ENCODE results near the gene EPGN. TPM values are rescaled to one million over a fixed set of nuclear protein-coding genes. Genes with fewer than 3 reads are reported as not detected.
"Not testable (repeated sequence)": the region's sequence is repeated elsewhere in the genome, so short reads cannot be mapped to it uniquely, and the experiment has no call there.

Gene EPGN
- total RNA-seq, 4 donors from 2014 or later, result 4.0 to 27.9 (median 16.9) TPM

DNA sequence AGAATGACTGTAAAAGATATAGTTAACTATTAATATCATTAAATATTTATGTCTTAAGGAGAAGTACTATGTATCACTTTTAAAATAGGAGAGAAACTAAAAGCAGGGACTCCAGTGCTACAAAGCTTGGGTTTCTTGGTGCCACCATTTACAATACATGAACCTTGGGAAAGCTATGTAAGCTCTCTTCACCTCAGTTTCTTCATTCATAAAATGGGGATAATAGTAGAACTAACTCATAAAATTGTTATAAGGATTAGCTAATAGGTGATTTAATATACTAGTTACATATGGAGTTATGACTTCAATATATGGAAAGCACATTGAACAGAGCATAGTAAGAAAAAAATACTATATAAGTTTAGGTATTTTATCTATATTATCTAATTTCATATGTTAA is 23.7 kb downstream of the EPGN start:
- no peak for DNase-seq (ENCODE audit: low spot score in 2 of 2)
- no peak overlapping the region for H3K4me3 ChIP-seq (ENCODE audit: low read depth, poor library complexity, severe bottlenecking)
- intact Hi-C loops (cut with DNase I; ENCODE audit: low total_unique reads), result no loop called here
- TF ChIP-seq POLR2A (IDR thresholded peaks at IDR 0.05), result no peak
- TF ChIP-seq, protein P1, sequence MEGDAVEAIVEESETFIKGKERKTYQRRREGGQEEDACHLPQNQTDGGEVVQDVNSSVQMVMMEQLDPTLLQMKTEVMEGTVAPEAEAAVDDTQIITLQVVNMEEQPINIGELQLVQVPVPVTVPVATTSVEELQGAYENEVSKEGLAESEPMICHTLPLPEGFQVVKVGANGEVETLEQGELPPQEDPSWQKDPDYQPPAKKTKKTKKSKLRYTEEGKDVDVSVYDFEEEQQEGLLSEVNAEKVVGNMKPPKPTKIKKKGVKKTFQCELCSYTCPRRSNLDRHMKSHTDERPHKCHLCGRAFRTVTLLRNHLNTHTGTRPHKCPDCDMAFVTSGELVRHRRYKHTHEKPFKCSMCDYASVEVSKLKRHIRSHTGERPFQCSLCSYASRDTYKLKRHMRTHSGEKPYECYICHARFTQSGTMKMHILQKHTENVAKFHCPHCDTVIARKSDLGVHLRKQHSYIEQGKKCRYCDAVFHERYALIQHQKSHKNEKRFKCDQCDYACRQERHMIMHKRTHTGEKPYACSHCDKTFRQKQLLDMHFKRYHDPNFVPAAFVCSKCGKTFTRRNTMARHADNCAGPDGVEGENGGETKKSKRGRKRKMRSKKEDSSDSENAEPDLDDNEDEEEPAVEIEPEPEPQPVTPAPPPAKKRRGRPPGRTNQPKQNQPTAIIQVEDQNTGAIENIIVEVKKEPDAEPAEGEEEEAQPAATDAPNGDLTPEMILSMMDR (IDR thresholded peaks at IDR 0.05), result no peak

DNA sequence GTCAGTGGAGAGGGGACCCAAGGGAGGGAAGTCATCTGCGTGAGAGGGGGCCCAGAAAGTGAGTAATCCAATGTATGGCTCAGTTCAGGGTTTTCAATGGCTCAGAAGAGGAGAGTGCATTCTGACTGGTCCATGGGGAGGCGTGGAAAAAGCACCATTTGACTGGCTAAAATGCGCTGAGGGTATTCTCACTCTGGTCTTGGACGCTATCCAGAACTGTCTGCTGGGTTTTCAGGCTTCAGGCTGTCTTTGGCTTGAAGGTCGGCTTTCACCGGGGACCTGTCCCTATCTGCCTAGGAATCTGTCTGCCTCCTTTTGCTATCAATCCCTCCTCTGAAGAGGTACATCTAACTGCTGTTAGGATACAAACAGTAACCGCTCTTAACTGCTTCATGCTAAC is 26.4 kb downstream of the EPGN start:
- H3K4me3 ChIP-seq (ENCODE audit: low read depth, poor library complexity, severe bottlenecking), result no peak overlapping the region
- intact Hi-C loops (cut with DNase I; ENCODE audit: low total_unique reads), result no loop called here
- 84 to 92% methylated on average over 7 of the region's 7 CpGs for WGBS, 2 donors
- TF ChIP-seq POLR2A (IDR thresholded peaks at IDR 0.05), result no peak
- TF ChIP-seq, protein P1 (IDR thresholded peaks at IDR 0.05), result no peak
- no peak for DNase-seq (ENCODE audit: low spot score in 2 of 2)

DNA sequence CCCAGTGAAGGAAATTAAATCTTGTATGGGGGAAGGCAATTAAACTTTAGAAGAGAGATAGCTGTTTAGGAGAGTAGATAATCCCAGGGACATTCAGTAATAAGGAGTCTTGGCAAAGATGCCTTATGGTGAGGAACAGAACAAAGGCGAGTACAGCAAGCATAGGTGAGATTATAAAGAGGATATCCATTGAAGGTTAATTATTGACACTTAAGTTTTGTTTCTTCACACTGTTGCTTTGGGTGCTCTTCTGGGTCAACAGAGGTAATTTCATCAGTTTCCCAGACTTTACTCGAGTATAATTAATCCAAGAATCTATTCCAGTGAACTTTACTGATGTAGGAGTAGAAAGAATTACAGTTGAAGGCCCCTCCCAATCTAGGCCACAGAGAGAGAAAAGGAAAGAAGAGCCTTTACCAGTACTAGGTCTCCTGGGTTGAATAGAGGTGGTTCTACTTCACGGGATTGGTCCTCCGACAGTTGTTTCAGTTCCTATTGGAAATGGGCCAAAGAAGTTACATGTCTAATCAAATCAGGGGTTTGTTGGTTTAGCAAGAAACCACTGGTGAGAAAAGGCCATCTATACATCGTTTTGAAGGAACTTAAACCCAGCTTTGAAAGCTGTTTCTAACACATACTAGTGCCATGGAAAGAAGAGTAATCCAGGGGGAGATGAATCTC is 27.2 kb downstream of the EPGN start:
- H3K4me3 ChIP-seq (ENCODE audit: low read depth, poor library complexity, severe bottlenecking), result no peak overlapping the region
- WGBS, 2 donors, result 80 to 84% methylated on average over 5 of the region's 5 CpGs
- intact Hi-C loops (cut with DNase I; ENCODE audit: low total_unique reads), result no loop called here
- no peak for DNase-seq (ENCODE audit: low spot score in 2 of 2)
- no peak for TF ChIP-seq POLR2A (IDR thresholded peaks at IDR 0.05)
- TF ChIP-seq, protein P1 (IDR thresholded peaks at IDR 0.05), result no peak

DNA sequence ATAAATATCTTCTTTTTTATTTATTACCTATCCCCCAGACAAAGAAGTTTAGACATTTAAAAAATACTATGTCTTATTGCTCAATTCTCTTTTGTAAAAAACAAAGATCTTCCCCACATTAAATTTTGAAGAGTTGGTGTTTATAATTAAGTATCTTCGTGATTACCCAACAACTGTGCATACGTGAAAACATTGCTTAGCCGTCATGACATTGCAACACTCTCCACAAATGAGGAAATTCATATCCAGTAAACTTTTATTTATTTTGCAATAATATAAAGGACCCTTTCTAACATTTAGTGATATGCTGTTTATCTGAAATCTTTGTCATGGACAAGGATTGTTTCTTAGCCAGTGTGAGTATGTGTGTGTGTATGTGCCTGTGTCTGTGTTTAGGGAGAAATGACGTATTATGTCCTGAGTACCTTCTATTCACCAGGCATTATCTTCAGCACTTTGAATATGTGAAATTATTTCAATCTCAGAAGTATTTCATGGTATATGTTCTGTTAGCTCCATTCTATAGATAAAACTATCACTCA is 30.6 kb downstream of the EPGN start:
- intact Hi-C loops (cut with DNase I; ENCODE audit: low total_unique reads), result no loop called here
- H3K4me3 ChIP-seq (ENCODE audit: low read depth, poor library complexity, severe bottlenecking), result no peak overlapping the region
- 67 to 73% methylated on average over 4 of the region's 4 CpGs for WGBS, 2 donors
- no peak for TF ChIP-seq POLR2A (IDR thresholded peaks at IDR 0.05)
- TF ChIP-seq, protein P1 (IDR thresholded peaks at IDR 0.05), result no peak
- no peak for DNase-seq (ENCODE audit: low spot score in 2 of 2)

DNA sequence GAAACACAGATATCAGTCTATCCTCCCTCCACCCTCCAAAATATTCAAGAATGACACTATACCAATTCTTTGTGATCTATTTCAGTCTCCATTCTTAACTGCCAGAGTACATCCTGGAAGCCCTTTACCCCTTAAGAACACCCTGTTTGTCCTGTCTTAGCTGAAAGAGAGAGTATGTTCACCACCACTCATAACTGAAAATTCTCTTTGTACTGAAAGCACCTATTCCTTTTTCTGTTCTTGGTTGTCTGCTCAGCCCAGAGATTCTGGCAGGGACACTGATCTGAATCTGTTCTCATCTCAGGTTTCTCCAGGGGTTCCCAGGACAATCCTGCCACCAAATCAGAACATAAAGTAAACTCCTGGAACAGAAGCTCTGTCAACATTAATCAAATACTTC is 31.2 kb downstream of the EPGN start:
- no peak for TF ChIP-seq POLR2A (IDR thresholded peaks at IDR 0.05)
- TF ChIP-seq, protein P1 (IDR thresholded peaks at IDR 0.05), result no peak
- intact Hi-C loops (cut with DNase I; ENCODE audit: low total_unique reads), result no loop called here
- H3K4me3 ChIP-seq (ENCODE audit: low read depth, poor library complexity, severe bottlenecking), result no peak overlapping the region
- no peak for DNase-seq (ENCODE audit: low spot score in 2 of 2)

DNA sequence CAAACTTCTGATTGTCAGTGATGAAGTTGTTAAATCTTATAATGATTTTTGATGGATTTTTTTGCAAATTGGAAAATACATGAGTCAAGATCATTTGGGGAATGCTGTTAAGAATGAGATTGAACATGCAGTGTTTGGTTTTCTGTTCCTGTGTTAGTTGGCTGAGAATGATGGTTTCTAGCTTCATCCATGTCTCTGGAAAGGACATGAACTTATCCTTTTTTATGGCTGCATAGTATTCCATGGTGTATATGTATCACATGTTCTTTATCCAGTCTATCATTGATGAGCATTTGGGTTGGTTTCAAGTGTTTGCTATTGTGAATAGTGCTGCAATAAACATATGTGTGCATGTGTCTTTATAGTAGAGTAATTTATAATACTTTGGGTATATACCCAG is 32.2 kb downstream of the EPGN start:
- DNase-seq (ENCODE audit: low spot score in 2 of 2); intact Hi-C loops (cut with DNase I; ENCODE audit: low total_unique reads); H3K4me3 ChIP-seq (ENCODE audit: low read depth, poor library complexity, severe bottlenecking): not testable (repeated sequence)

All from lower leg skin (tissue), 4 donors.